Measurements from ENCODE around the gene C16orf87.

DNA sequence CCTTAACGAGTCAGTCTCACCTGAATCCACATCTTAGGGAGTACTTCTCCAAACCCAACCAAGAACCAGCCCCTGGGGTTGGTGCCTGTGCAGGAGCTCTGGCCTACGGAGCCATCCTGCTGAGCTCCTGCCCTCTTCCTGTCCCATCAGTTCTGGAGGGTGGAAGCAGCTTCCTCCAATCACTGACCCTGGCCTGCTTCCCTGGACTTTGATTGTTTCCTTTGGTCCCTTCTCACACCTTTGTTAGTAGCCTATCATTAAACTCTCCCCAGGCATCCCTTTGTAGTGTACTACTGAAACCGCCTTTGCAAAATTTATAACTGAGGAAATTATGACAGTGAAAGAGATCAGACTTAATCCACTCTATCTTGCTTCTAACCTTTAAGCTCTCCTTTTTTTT is 21.1 kb upstream of the C16orf87 start:
- TF ChIP-seq, protein P1, sequence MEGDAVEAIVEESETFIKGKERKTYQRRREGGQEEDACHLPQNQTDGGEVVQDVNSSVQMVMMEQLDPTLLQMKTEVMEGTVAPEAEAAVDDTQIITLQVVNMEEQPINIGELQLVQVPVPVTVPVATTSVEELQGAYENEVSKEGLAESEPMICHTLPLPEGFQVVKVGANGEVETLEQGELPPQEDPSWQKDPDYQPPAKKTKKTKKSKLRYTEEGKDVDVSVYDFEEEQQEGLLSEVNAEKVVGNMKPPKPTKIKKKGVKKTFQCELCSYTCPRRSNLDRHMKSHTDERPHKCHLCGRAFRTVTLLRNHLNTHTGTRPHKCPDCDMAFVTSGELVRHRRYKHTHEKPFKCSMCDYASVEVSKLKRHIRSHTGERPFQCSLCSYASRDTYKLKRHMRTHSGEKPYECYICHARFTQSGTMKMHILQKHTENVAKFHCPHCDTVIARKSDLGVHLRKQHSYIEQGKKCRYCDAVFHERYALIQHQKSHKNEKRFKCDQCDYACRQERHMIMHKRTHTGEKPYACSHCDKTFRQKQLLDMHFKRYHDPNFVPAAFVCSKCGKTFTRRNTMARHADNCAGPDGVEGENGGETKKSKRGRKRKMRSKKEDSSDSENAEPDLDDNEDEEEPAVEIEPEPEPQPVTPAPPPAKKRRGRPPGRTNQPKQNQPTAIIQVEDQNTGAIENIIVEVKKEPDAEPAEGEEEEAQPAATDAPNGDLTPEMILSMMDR (IDR thresholded peaks at IDR 0.05): no peak
- TF ChIP-seq, protein P2, sequence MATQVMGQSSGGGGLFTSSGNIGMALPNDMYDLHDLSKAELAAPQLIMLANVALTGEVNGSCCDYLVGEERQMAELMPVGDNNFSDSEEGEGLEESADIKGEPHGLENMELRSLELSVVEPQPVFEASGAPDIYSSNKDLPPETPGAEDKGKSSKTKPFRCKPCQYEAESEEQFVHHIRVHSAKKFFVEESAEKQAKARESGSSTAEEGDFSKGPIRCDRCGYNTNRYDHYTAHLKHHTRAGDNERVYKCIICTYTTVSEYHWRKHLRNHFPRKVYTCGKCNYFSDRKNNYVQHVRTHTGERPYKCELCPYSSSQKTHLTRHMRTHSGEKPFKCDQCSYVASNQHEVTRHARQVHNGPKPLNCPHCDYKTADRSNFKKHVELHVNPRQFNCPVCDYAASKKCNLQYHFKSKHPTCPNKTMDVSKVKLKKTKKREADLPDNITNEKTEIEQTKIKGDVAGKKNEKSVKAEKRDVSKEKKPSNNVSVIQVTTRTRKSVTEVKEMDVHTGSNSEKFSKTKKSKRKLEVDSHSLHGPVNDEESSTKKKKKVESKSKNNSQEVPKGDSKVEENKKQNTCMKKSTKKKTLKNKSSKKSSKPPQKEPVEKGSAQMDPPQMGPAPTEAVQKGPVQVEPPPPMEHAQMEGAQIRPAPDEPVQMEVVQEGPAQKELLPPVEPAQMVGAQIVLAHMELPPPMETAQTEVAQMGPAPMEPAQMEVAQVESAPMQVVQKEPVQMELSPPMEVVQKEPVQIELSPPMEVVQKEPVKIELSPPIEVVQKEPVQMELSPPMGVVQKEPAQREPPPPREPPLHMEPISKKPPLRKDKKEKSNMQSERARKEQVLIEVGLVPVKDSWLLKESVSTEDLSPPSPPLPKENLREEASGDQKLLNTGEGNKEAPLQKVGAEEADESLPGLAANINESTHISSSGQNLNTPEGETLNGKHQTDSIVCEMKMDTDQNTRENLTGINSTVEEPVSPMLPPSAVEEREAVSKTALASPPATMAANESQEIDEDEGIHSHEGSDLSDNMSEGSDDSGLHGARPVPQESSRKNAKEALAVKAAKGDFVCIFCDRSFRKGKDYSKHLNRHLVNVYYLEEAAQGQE (IDR thresholded peaks at IDR 0.05; ENCODE audit: insufficient read depth in 1 of 2, low read depth in 2 of 2, low read length in 1 of 2): no peak
- no peak for TF ChIP-seq POLR2AphosphoS5 (IDR thresholded peaks at IDR 0.05; ENCODE audit: low read depth, low read length)

Measured in Panc1 (cell line).